Dedifferentiated amniotic fluid mesenchymal stem cell (primary cell): Measurements from ENCODE around the gene THAP9.

Experiments
- DNase-seq: peaks from one replicate; pipeline ENCODE4 v3.0.0-alpha.2; 2016; ENCODE audit errors: extremely low spot score

The THAP9 gene

GRCh38 chr4:82954212-82954611 is 53.7 kb downstream of the THAP9 start:
- DNase-seq, result no peak

DNA sequence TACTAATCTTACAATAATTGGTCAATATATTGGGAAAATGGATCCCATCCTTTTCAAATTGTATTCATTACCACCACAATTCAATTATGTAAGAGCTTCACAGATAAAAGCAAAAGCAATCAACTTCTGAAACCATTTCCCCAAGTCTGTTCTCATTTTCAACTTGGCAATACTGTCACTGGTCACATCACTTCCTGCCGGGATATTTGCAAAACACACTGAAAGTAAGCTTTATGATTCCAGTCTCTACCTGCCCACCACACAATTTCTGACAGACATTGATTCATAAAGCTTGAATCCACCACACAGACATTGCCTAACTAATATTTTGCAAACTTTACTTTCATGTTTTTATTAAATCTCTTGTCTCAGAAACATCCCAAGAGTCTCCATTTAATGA is 56.5 kb downstream of the THAP9 start:
- DNase-seq, result no peak

GRCh38 chr4:82965763-82966162 is 65.2 kb downstream of the THAP9 start:
- no peak for DNase-seq

DNA sequence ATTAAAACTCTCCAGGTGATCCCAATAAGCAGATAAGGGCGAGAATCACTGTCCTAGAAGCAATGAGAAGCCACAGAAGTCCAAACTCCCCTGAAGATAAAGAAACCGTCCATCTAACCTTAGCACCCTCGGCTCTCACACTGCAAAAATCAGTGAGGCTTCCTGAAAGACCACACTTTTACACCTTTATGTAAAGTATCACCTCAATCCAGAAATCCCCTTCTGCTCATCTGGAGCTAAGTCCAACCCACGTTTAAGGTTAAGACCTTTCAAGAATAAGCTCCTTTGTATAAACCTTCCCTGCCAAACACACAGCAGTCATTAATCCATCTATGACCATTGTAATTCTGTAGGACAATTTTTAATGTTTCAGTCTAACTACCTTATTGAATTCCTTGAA is 68.4 kb downstream of the THAP9 start:
- DNase-seq, result no peak

DNA sequence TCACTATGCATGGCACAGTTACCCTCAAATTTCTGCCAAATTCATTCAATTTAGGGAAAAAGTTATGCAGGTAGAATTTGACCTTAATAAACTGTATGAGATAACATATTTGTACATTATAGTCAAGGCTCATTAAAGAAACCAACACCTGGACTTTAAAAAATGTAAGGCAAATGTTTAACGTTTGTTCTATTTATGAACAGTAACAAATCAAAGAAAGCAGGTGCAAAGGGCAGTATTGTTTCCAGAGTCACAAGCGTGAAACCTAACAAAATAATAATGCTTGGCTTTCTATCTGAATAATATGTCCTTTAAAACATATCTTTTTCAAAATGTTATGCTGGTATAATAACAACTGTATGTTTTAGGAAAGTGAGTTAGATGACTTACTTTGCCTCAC is 68.9 kb downstream of the THAP9 start:
- DNase-seq, result no peak
